Activated T-helper 2 cell treated with anti-CD3 and anti-CD28 coated beads, Interferon-gamma antibody, Interleukin-2, Interleukin-4, amounts not matched to agents 10 μg/mL and 5 μg/mL and 100 μg/mL, durations not matched to agents 14 hours and 24 hours and 36 hours (primary cell): ENCODE data around the gene CHRNA4. TPM values are rescaled to one million over a fixed set of nuclear protein-coding genes. Genes with fewer than 3 reads are reported as not detected.

Source experiments
- DNase-seq: peaks from one replicate; pipeline ENCODE4 v3.0.0; 2021; ENCODE audit warnings: low spot score
- H3K27ac Mint-ChIP-seq: one replicate; pipeline ENCODE4 v1.8.0; 2021; ENCODE audit warnings: mixed read lengths
- H3K27me3 Mint-ChIP-seq: one replicate; pipeline ENCODE4 v1.8.0; 2021; ENCODE audit warnings: low read depth, mixed read lengths
- H3K36me3 Mint-ChIP-seq: one replicate; pipeline ENCODE4 v1.8.0; 2021; ENCODE audit warnings: low read depth, mixed read lengths
- H3K4me1 Mint-ChIP-seq: one replicate; pipeline ENCODE4 v1.8.0; 2021; ENCODE audit warnings: low read depth, mixed read lengths
- H3K4me3 Mint-ChIP-seq: one replicate; pipeline ENCODE4 v1.8.0; 2021; ENCODE audit warnings: low read depth, mild to moderate bottlenecking, moderate library complexity, mixed read lengths
- H3K9me3 Mint-ChIP-seq: one replicate; pipeline ENCODE4 v1.8.0; 2021; ENCODE audit warnings: mixed read lengths
- intact Hi-C: fragments of 100-400 bp; cut with micrococcal nuclease; formaldehyde crosslinking; loops from one replicate; pipeline ENCODE4 v1.15.1; 2023
- total RNA-seq: library from RNA; stranded (reverse); gene quantifications from 2 replicates; pipeline ENCODE4 v1.2.3, GENCODE V29; 2022

CHRNA4 gene
- total RNA-seq, 1 donor from 2014 or later, result not detected

DNA sequence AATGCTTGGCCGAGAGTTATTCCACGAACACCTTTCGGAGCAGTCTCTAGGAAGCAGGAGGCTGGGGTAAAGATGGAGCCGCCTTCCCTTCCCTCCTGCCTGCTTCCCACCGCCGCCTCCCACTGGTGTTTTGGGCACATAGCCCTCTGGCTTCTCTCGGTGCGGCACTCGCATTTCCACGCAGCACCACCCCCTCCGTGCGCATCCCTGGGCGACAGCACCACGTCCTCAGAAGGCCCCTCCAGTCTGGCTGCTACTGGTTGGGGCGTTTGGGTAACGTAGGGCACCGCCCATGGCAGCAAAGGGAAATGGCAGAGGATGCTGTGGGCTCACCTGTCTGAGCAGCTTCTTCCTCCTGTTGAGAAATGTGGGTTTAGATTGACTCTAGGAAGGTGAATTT, 65.7 kb downstream of the CHRNA4 start:
- Mint-ChIP-seq H3K27ac (no peak overlapping the region), H3K36me3 (no peaks in the 10 kb centered on the region), H3K9me3 (no peaks in the 10 kb centered on the region), H3K27me3 (peaks cover 7% of the 10 kb centered on the region), H3K4me1 (no peaks in the 10 kb centered on the region), H3K4me3 (no peak overlapping the region)
- intact Hi-C loops, result no loop called here
- DNase-seq, result no peak

DNA sequence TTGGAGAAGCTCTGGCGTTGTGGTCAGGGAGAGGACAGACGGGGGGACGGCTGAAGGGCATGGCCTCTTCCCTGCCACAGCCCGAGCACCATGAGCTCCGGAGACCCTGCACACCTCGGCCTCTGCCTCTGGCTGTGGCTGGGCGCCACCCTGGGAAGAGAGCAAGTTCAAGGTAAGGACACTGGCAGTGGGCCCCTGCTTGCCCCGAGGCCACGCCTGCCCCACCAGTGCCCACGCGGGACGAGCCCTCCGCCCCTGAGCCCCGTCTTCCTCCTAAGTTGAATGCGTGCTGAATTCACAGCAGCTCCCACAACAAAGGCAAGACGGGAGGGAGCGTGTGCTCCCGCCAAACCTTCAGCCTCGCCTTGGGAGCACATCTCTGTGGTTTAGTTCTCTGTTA, 66.1 kb downstream of the CHRNA4 start:
- H3K4me3 Mint-ChIP-seq, result no peak overlapping the region
- no peaks in the 10 kb centered on the region for H3K36me3 Mint-ChIP-seq
- H3K27me3 Mint-ChIP-seq, result peaks cover 7% of the 10 kb centered on the region
- DNase-seq, result no peak
- no peaks in the 10 kb centered on the region for H3K4me1 Mint-ChIP-seq
- intact Hi-C loops, result no loop called here
- H3K9me3 Mint-ChIP-seq, result no peaks in the 10 kb centered on the region
- no peak overlapping the region for H3K27ac Mint-ChIP-seq

GRCh38 chr20:63294536-63294900, 66.6 kb downstream of the CHRNA4 start:
- H3K27ac Mint-ChIP-seq, result no peak overlapping the region
- H3K4me1 Mint-ChIP-seq, result no peaks in the 10 kb centered on the region
- DNase-seq, result no peak
- intact Hi-C loops, result no loop called here
- H3K36me3 Mint-ChIP-seq, result no peaks in the 10 kb centered on the region
- H3K9me3 Mint-ChIP-seq, result no peaks in the 10 kb centered on the region
- no peak overlapping the region for H3K4me3 Mint-ChIP-seq
- H3K27me3 Mint-ChIP-seq, result peaks cover 7% of the 10 kb centered on the region

DNA sequence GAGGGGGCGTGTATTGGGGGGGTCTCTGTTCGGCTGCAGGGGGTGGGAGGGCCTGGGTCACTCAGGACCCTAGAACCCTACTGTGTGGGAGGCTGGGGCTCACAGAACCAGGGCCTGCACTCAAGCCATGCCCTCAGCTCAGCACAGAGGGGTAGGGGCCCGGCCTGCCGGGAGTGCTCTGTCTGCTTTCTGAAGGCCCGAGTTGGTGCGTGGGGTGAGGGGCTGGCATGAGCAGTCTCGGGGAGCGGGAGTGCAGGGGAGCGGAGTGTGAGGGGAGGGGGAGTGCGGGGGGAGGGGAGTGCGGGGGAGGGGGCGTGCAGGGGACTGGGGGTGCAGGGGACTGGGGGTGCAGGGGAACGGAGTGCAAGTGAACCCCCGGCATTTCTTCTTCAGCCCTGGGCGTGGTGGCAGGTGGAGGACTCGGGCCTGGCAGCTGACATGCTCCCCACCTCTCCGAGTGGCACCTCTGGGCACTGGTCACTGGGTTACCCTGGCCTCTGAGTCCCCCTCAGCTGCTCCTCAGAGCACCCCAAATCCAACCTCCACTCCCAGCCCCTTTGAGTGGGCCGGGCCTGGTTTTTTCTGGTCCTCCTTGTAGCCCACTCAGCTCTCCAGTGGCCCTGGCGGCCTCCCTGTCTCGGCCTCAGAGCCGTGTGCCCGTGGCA, 67.1 kb downstream of the CHRNA4 start:
- no peaks in the 10 kb centered on the region for H3K9me3 Mint-ChIP-seq
- peaks cover 7% of the 10 kb centered on the region for H3K27me3 Mint-ChIP-seq
- H3K27ac Mint-ChIP-seq, result no peak overlapping the region
- DNase-seq, result no peak
- H3K4me1 Mint-ChIP-seq, result no peaks in the 10 kb centered on the region
- intact Hi-C loops, result no loop called here
- H3K36me3 Mint-ChIP-seq, result peaks cover under 1% of the 10 kb centered on the region
- H3K4me3 Mint-ChIP-seq, result no peak overlapping the region

DNA sequence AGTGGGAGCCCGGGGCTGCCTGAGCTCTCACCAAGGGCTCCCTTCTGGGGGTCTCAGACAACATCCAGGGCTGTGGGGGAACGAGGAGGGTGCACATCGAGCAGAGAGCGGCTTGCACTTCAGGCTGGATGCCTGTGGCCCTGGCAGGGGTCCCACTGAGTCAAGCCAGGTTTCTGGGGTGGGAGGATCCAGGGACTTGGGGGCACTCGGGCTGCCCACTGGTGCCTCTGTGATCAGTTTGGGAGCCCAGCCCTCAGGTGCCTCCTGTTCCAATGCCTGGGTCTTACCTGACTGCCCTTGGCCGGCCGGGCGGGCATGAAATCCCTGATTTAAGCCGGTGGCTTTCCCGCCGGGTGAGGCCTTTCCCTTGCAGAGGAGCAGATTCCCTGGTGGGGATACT, 67.7 kb downstream of the CHRNA4 start:
- intact Hi-C loops, result no loop called here
- Mint-ChIP-seq H3K36me3 (peaks cover 5% of the 10 kb centered on the region), H3K27ac (no peak overlapping the region), H3K4me3 (no peak overlapping the region), H3K4me1 (no peaks in the 10 kb centered on the region), H3K27me3 (peaks cover 7% of the 10 kb centered on the region), H3K9me3 (no peaks in the 10 kb centered on the region)
- DNase-seq, result no peak

Other genes with a start within 250 kb of the CHRNA4 start
- 43.7 and 44.7 TPM in 2 replicates for gene YTHDF1, start 145.2 kb downstream of the CHRNA4 start, total RNA-seq
- gene BIRC7, start 125.4 kb downstream of the CHRNA4 start, total RNA-seq, result not detected in 2 replicates
- not detected in 2 replicates for gene NKAIN4, start 106.9 kb downstream of the CHRNA4 start, total RNA-seq
- 93.8 and 94.4 TPM in 2 replicates for gene ARFGAP1, start 88.5 kb downstream of the CHRNA4 start, total RNA-seq
- not detected in 2 replicates for gene COL20A1, start 68.2 kb downstream of the CHRNA4 start, total RNA-seq
- not detected in 2 replicates for gene KCNQ2, start 111.3 kb upstream of the CHRNA4 start, total RNA-seq
- 1.4 and 2.4 TPM in 2 replicates for gene EEF1A2, start 137.7 kb upstream of the CHRNA4 start, total RNA-seq
- 135 and 143 TPM in 2 replicates for gene PPDPF, start 159.4 kb upstream of the CHRNA4 start, total RNA-seq
- 0.32 and 0.46 TPM in 2 replicates for gene PTK6, start 176.0 kb upstream of the CHRNA4 start, total RNA-seq
- gene SRMS, start 186.4 kb upstream of the CHRNA4 start, total RNA-seq, result not detected in 2 replicates
- gene FNDC11, start 192.8 kb upstream of the CHRNA4 start, total RNA-seq, result 0.18 and 0.27 TPM in 2 replicates
- 10.3 and 11.5 TPM in 2 replicates for gene HELZ2, start 212.9 kb upstream of the CHRNA4 start, total RNA-seq